IMR-90 (cell line): Measurements from ENCODE around the gene UBA52. TPM values are rescaled to one million over a fixed set of nuclear protein-coding genes. Genes with fewer than 3 reads are reported as not detected.
A peak's percentile ranks its signal among the peaks of the same experiment; 100 is the strongest.

Experiments
- ATAC-seq: fragments of 200-7000 bp; cut with Tn5 transposase; 2 replicates; pipeline ENCODE4 v1.9.1; 2020; ENCODE audit warnings: low read depth, mild to moderate bottlenecking, moderate library complexity
- BruUV-seq: library from RNA; stranded (reverse); fragments of 400-500 nt; replicated peaks from 2 replicates; lab custom pipeline; 2021; lab: Mats Ljungman, UMichigan
- CTCF ChIA-PET: fragments of 300-600 bp; formaldehyde crosslinking; extraction: SDS; loops from one replicate; lab custom pipeline; 2021; ENCODE audit warnings: antibody characterized with exemption; lab: Yijun Ruan, JAX
- POLR2A ChIA-PET: fragments of 300-600 bp; sonication (Branson Sonifier 250); formaldehyde crosslinking; loops from one replicate; lab custom pipeline; 2022; ENCODE audit warnings: antibody characterized with exemption; ENCODE audit not compliant: unreplicated experiment; lab: Charles Lee
- DNase-seq: peaks from one replicate; pipeline ENCODE4 v3.0.0; 2013
- H2AFZ ChIP-seq: replicated peaks from 2 replicates; pipeline ENCODE3; 2013; ENCODE audit warnings: low read length, mild to moderate bottlenecking; ENCODE audit not compliant: poor library complexity
- H2AK5ac ChIP-seq: 2 replicates; pipeline ENCODE4 v1.6.1; 2013; ENCODE audit warnings: low read depth, low read length, inconsistent platforms
- H2AK9ac ChIP-seq: replicated peaks from 2 replicates; pipeline ENCODE3; 2013; ENCODE audit warnings: mild to moderate bottlenecking, low read depth, low read length, moderate library complexity; ENCODE audit not compliant: poor library complexity
- H2BK120ac ChIP-seq: 2 replicates; pipeline ENCODE4 v1.6.1; 2013; ENCODE audit warnings: low read depth, low read length, inconsistent platforms
- H2BK15ac ChIP-seq: 3 replicates; pipeline ENCODE4 v1.6.1; 2013; ENCODE audit warnings: low read depth, low read length, inconsistent platforms
- H2BK20ac ChIP-seq: 2 replicates; pipeline ENCODE4 v1.6.1; 2013; ENCODE audit warnings: low read depth, mild to moderate bottlenecking, inconsistent platforms, low read length, moderate library complexity
- H2BK5ac ChIP-seq: 2 replicates; pipeline ENCODE4 v1.6.1; 2013; ENCODE audit warnings: mild to moderate bottlenecking, low read depth, low read length, inconsistent platforms; ENCODE audit not compliant: poor library complexity, severe bottlenecking
- H3K14ac ChIP-seq: replicated peaks from 2 replicates; pipeline ENCODE4 v1.6.1; 2013; ENCODE audit warnings: low read depth, low read length, inconsistent platforms
- H3K18ac ChIP-seq: 2 replicates; pipeline ENCODE4 v1.6.1; 2013; ENCODE audit warnings: low read depth, low read length, control low read depth
- H3K23ac ChIP-seq: 2 replicates; pipeline ENCODE4 v1.6.1; 2013; ENCODE audit warnings: low read depth, low read length, inconsistent platforms
- H3K27ac ChIP-seq: 2 replicates; pipeline ENCODE4 v1.5.1; 2013; ENCODE audit warnings: mild to moderate bottlenecking, control low read depth, low read length; ENCODE audit not compliant: insufficient read depth
- H3K27me3 ChIP-seq: 2 replicates; pipeline ENCODE4 v1.6.1; 2013; ENCODE audit warnings: low read length; ENCODE audit not compliant: control insufficient read depth, insufficient read depth
- H3K36me3 ChIP-seq: 2 replicates; pipeline ENCODE4 v1.6.1; 2013; ENCODE audit warnings: low read length, mixed read lengths; ENCODE audit not compliant: control insufficient read depth, insufficient read depth
- H3K4ac ChIP-seq: 2 replicates; pipeline ENCODE4 v1.6.1; 2013; ENCODE audit warnings: low read depth, low read length, inconsistent platforms
- H3K4me1 ChIP-seq: 2 replicates; pipeline ENCODE4 v1.6.1; 2013; ENCODE audit warnings: low read length, mixed read lengths; ENCODE audit not compliant: control insufficient read depth, insufficient read depth
- H3K4me2 ChIP-seq: 2 replicates; pipeline ENCODE4 v1.6.1; 2013; ENCODE audit warnings: low read depth, mild to moderate bottlenecking, control low read depth, low read length, moderate library complexity
- H3K4me3 ChIP-seq: 2 replicates; pipeline ENCODE4 v1.5.1; 2013; ENCODE audit warnings: low read depth, mild to moderate bottlenecking, control low read depth, low read length, moderate library complexity; ENCODE audit not compliant: insufficient read depth
- H3K56ac ChIP-seq: 2 replicates; pipeline ENCODE4 v1.6.1; 2013; ENCODE audit warnings: low read length, inconsistent platforms; ENCODE audit not compliant: insufficient read depth; ENCODE audit errors: extremely low read depth
- H3K79me1 ChIP-seq, 2 experiments: 2 replicates each; pipeline ENCODE4 v1.6.1; 2013; ENCODE audit warnings: low read length in 2 of 2, inconsistent platforms in 1 of 2, low read depth in 1 of 2
- H3K9ac ChIP-seq: 2 replicates; pipeline ENCODE4 v1.6.1; 2013; ENCODE audit warnings: low read depth, low read length, control low read depth
- H3K9me1 ChIP-seq: 2 replicates; pipeline ENCODE4 v1.6.1; 2013; ENCODE audit warnings: low read length, inconsistent platforms; ENCODE audit not compliant: insufficient read depth
- H3K9me3 ChIP-seq: 2 replicates; pipeline ENCODE4 v1.6.1; 2013; ENCODE audit warnings: low read length; ENCODE audit not compliant: control insufficient read depth, insufficient read depth
- H4K20me1 ChIP-seq: 2 replicates; pipeline ENCODE4 v1.6.1; 2013; ENCODE audit warnings: low read length, inconsistent platforms; ENCODE audit not compliant: insufficient read depth
- H4K5ac ChIP-seq: 2 replicates; pipeline ENCODE4 v1.6.1; 2013; ENCODE audit warnings: mild to moderate bottlenecking, low read depth, low read length, control low read depth
- H4K8ac ChIP-seq, 2 experiments: 2 replicates each; pipeline ENCODE4 v1.6.1; 2013; ENCODE audit warnings: low read depth in 2 of 2, low read length in 2 of 2, control low read depth in 1 of 2, inconsistent platforms in 1 of 2
- H4K91ac ChIP-seq: 2 replicates; pipeline ENCODE4 v1.6.1; 2013; ENCODE audit warnings: low read depth, low read length, inconsistent platforms; ENCODE audit not compliant: insufficient read depth
- BHLHE40 ChIP-seq: fragments of 150-350 bp; IDR thresholded peaks from 2 replicates; pipeline ENCODE4 v1.6.1; 2016; ENCODE audit warnings: mild to moderate bottlenecking, low read depth, low read length
- CEBPB ChIP-seq: IDR thresholded peaks from 2 replicates; pipeline ENCODE4 v1.6.1; 2012; ENCODE audit warnings: low read depth, low read length, improper control_type of control experiment
- CHD1 ChIP-seq: IDR thresholded peaks from 2 replicates; pipeline ENCODE4 v1.6.1; 2012; ENCODE audit warnings: low read depth, low read length, improper control_type of control experiment
- CTCF ChIP-seq: conservative IDR thresholded peaks from 2 replicates; pipeline ENCODE4 v1.5.1; 2012; ENCODE audit warnings: mild to moderate bottlenecking, low read depth, low read length, improper control_type of control experiment
- FOS ChIP-seq: fragments of 150-350 bp; IDR thresholded peaks from 2 replicates; pipeline ENCODE4 v1.6.1; 2016; ENCODE audit warnings: low read depth, low read length
- MAFK ChIP-seq: IDR thresholded peaks from 2 replicates; pipeline ENCODE4 v1.6.1; 2012; ENCODE audit warnings: low read depth, low read length, improper control_type of control experiment
- MAZ ChIP-seq: IDR thresholded peaks from 2 replicates; pipeline ENCODE4 v1.6.1; 2012; ENCODE audit warnings: low read depth, mild to moderate bottlenecking, low read length, improper control_type of control experiment, moderate library complexity, borderline replicate concordance
- POLR2A ChIP-seq: IDR thresholded peaks from 2 replicates; pipeline ENCODE4 v1.6.1; 2012; ENCODE audit warnings: mild to moderate bottlenecking, low read depth, low read length
- RAD21 ChIP-seq: IDR thresholded peaks from 2 replicates; pipeline ENCODE4 v1.6.1; 2012; ENCODE audit warnings: low read length, improper control_type of control experiment
- RCOR1 ChIP-seq: IDR thresholded peaks from 2 replicates; pipeline ENCODE4 v1.6.1; 2012; ENCODE audit warnings: mild to moderate bottlenecking, low read length, improper control_type of control experiment; ENCODE audit not compliant: insufficient replicate concordance
- RFX5 ChIP-seq: IDR thresholded peaks from 2 replicates; pipeline ENCODE4 v1.8.0; 2012; ENCODE audit warnings: low read depth, mild to moderate bottlenecking, low read length, moderate library complexity
- SMC3 ChIP-seq: fragments of 150-350 bp; IDR thresholded peaks from 2 replicates; pipeline ENCODE4 v1.6.1; 2016; ENCODE audit warnings: low read depth, mild to moderate bottlenecking, antibody characterized with exemption, low read length, moderate library complexity
- USF2 ChIP-seq: fragments of 150-350 bp; IDR thresholded peaks from 2 replicates; pipeline ENCODE4 v1.6.1; 2017; ENCODE audit warnings: mild to moderate bottlenecking, antibody characterized with exemption, low read length, low read depth
- WGBS, 2 experiments: methylation state at CpG; one replicate each; pipeline versions ENCODE4 v1.1.5 to v1.1.7; 2013; ENCODE audit warnings: missing lambda C conversion rate in 2 of 2; ENCODE audit not compliant: insufficient read length in 1 of 2; ENCODE audit errors: extremely low coverage in 2 of 2; 5-methylcytosine and 5-hydroxymethylcytosine counted together
- dilution Hi-C: fragments of 300-500 bp; cut with HindIII; formaldehyde crosslinking; loops from one replicate; pipeline ENCODE4 v1.14.3; 2018; ENCODE audit warnings: low sequenced_read_pairs; ENCODE audit not compliant: unreplicated experiment
- in situ Hi-C: fragments of 300-500 bp; cut with MboI; formaldehyde crosslinking; loops from 3 replicates; pipeline ENCODE4 v1.14.3; 2019; ENCODE audit warnings: low sequenced_read_pairs, inconsistent platforms, mixed read lengths
- intact Hi-C: fragments of 100-400 bp; cut with micrococcal nuclease; formaldehyde crosslinking; loops from 2 replicates; pipeline ENCODE4 v1.10.0; 2022
- polyA plus RNA-seq, 3 experiments: library from polyadenylated mRNA; depleted of rRNA; stranded (reverse); fragments of >200 nt; gene quantifications; 2 replicates each; pipeline ENCODE4 v1.2.3, GENCODE V29; 2012; ENCODE audit warnings: low replicate concordance in 1 of 3
- total RNA-seq: library from RNA; depleted of rRNA; stranded (reverse); fragments of >200 nt; gene quantifications from 2 replicates; pipeline ENCODE4 v1.2.3, GENCODE V29; 2012

Gene UBA52
- total and polyA plus RNA-seq, 2 of the 4 experiments (the other 2 are of a cell fraction) = 1,030 to 3,008 TPM

GRCh38 chr19:18604820-18605159 lies 33.1 kb downstream of the UBA52 start:
- Histone ChIP-seq H3K4me3 (no peak overlapping the region), H3K79me1 (no peaks in the 10 kb centered on the region), H2AFZ (no peak overlapping the region), H2AK5ac (no peak overlapping the region), H3K27me3 (peaks cover 63% of the 10 kb centered on the region), H3K27ac (no peak overlapping the region), H4K8ac (no peak overlapping the region), H2BK20ac (no peak overlapping the region), H4K5ac (no peak overlapping the region), H2BK15ac (no peak overlapping the region), H3K9ac (no peak overlapping the region), H2BK5ac (no peak overlapping the region), H3K23ac (no peak overlapping the region), H2BK120ac (no peak overlapping the region), H4K91ac (no peak overlapping the region), H3K4ac (no peak overlapping the region), H3K9me1 (no peaks in the 10 kb centered on the region), H3K4me2 (no peak overlapping the region), H2AK9ac (peak overlapping the region; percentile 16), H3K14ac (no peak overlapping the region), H3K18ac (no peak overlapping the region), H3K36me3 (no peaks in the 10 kb centered on the region), H3K4me1 (peaks cover 5% of the 10 kb centered on the region; the same call in 1 of the 2 replicates), H3K56ac (no peak overlapping the region), H4K20me1 (peaks cover 8% of the 10 kb centered on the region), H3K9me3 (no peaks in the 10 kb centered on the region)
- ATAC-seq = no peak
- ChIA-PET POLR2A (no interaction called here), CTCF (interaction anchor here (0.5 to 0.6 kb wide), 2 partner anchors 31 to 84 kb away, joined by 3 read pairs; no protein-coding TSS in a partner anchor)
- dilution Hi-C loops = no loop called here
- TF ChIP-seq SMC3 (no peak), MAZ (no peak), CTCF (no peak), BHLHE40 (no peak), CHD1 (no peak), USF2 (no peak), RAD21 (no peak), RFX5 (no peak), MAFK (no peak), FOS (no peak), RCOR1 (no peak), POLR2A (no peak), CEBPB (no peak)
- in situ Hi-C loops = no loop called here
- WGBS, 2 experiments = no CpG with 5 or more reads among the region's 10 CpGs
- no TSS peak for BruUV-seq
- DNase-seq = no peak
- intact Hi-C loops = no loop called here
